ENCODE measurements around the gene FECH. TPM values are rescaled to one million over a fixed set of nuclear protein-coding genes. Genes with fewer than 3 reads are reported as not detected.

The FECH gene
- polyA plus RNA-seq, 1 donor (not counting 4 experiments of a cell fraction or from before 2014, with no cell fraction given) = 29.2 TPM

GRCh38 chr18:57570162-57570561, 16.3 kb downstream of the FECH start:
- Histone ChIP-seq H3K27ac (ENCODE audit: control insufficient read depth, insufficient read depth, low read length) (no peak overlapping the region), H2AFZ (ENCODE audit: control insufficient read depth, low read length) (no peak overlapping the region), H3K4me3 (ENCODE audit: control insufficient read depth in 2 of 3, extremely low read depth in 1 of 3, insufficient read depth in 2 of 3, low read depth in 1 of 3, low read length in 3 of 3) (no peak overlapping the region), H3K79me2 (ENCODE audit: control insufficient read depth, insufficient read depth, low read length) (no peaks in the 10 kb centered on the region), H3K27me3 (ENCODE audit: control insufficient read depth, extremely low read depth, insufficient read depth, low read length) (no peaks in the 10 kb centered on the region), H3K4me2 (ENCODE audit: control insufficient read depth, extremely low read depth, insufficient read depth, low read depth, low read length) (no peak overlapping the region), H3K36me3 (ENCODE audit: control insufficient read depth in 2 of 2, extremely low read depth in 1 of 2, insufficient read depth in 2 of 2, low read length in 2 of 2) (peaks cover 19% of the 10 kb centered on the region in 2 experiments), H4K20me1 (ENCODE audit: control insufficient read depth, extremely low read depth, insufficient read depth, low read length) (no peaks in the 10 kb centered on the region), H3K4me1 (ENCODE audit: control insufficient read depth, extremely low read depth, insufficient read depth, low read length) (no peaks in the 10 kb centered on the region), H3K9me1 (ENCODE audit: control insufficient read depth, extremely low read depth, insufficient read depth, low read length) (no peaks in the 10 kb centered on the region), H3K9ac (ENCODE audit: control insufficient read depth, extremely low read depth, insufficient read depth, low read length) (no peak overlapping the region), H3K9me3 (ENCODE audit: control insufficient read depth, low read depth, low read length) (no peaks in the 10 kb centered on the region)
- no peak for DNase-seq (ENCODE audit: low read depth, low spot score)
- no peak for TF ChIP-seq CTCF (optimal IDR thresholded peaks at IDR 0.05 in 1 of 3, IDR thresholded peaks at IDR 0.05 in 1 of 3, conservative IDR thresholded peaks at IDR 0.05 in 1 of 3; ENCODE audit: extremely low read depth in 1 of 3, insufficient read depth in 2 of 3, low read length in 3 of 3)
- TF ChIP-seq EZH2 (IDR thresholded peaks at IDR 0.05; ENCODE audit: low read length) = no peak
- dilution Hi-C loops (cut with MboI; ENCODE audit: extremely low pct_ligation_motif_present, low sequenced_read_pairs) = no loop called here
- FAIRE-seq = no peak

- dilution Hi-C loops (cut with MboI; ENCODE audit: extremely low pct_ligation_motif_present, low sequenced_read_pairs) = no loop called here
- FAIRE-seq = no peak
- no peaks in the 10 kb centered on the region for H3K4me1 ChIP-seq (ENCODE audit: control insufficient read depth, extremely low read depth, insufficient read depth, low read length)
- H3K4me3 ChIP-seq (ENCODE audit: control insufficient read depth in 2 of 3, extremely low read depth in 1 of 3, insufficient read depth in 2 of 3, low read depth in 1 of 3, low read length in 3 of 3) = no peak overlapping the region
- no peaks in the 10 kb centered on the region for H3K9me1 ChIP-seq (ENCODE audit: control insufficient read depth, extremely low read depth, insufficient read depth, low read length)
- no peak overlapping the region for H3K27ac ChIP-seq (ENCODE audit: control insufficient read depth, insufficient read depth, low read length)
- H3K4me2 ChIP-seq (ENCODE audit: control insufficient read depth, extremely low read depth, insufficient read depth, low read depth, low read length) = no peak overlapping the region
- H4K20me1 ChIP-seq (ENCODE audit: control insufficient read depth, extremely low read depth, insufficient read depth, low read length) = no peaks in the 10 kb centered on the region
- H3K27me3 ChIP-seq (ENCODE audit: control insufficient read depth, extremely low read depth, insufficient read depth, low read length) = no peaks in the 10 kb centered on the region
- peaks cover 15 to 19% of the 10 kb centered on the region in 2 experiments for H3K36me3 ChIP-seq (ENCODE audit: control insufficient read depth in 2 of 2, extremely low read depth in 1 of 2, insufficient read depth in 2 of 2, low read length in 2 of 2)
- no peaks in the 10 kb centered on the region for H3K79me2 ChIP-seq (ENCODE audit: control insufficient read depth, insufficient read depth, low read length)
- no peak for TF ChIP-seq CTCF (optimal IDR thresholded peaks at IDR 0.05 in 1 of 3, IDR thresholded peaks at IDR 0.05 in 1 of 3, conservative IDR thresholded peaks at IDR 0.05 in 1 of 3; ENCODE audit: extremely low read depth in 1 of 3, insufficient read depth in 2 of 3, low read length in 3 of 3)
- no peak overlapping the region for H3K9ac ChIP-seq (ENCODE audit: control insufficient read depth, extremely low read depth, insufficient read depth, low read length)
- no peaks in the 10 kb centered on the region for H3K9me3 ChIP-seq (ENCODE audit: control insufficient read depth, low read depth, low read length)
- no peak overlapping the region for H2AFZ ChIP-seq (ENCODE audit: control insufficient read depth, low read length)
- no peak for DNase-seq (ENCODE audit: low read depth, low spot score)
Observed at GRCh38 chr18:57569133-57569532, 17.4 kb downstream of the FECH start.
